Stimulated activated CD4-positive, alpha-beta T cell treated with anti-CD3 and anti-CD28 coated beads, TNF-alpha, amount 100 ng/mL, for 4 hours (primary cell): Measurements from ENCODE around the gene CPNE4.
"Not testable (repeated sequence)": the region's sequence is repeated elsewhere in the genome, so short reads cannot be mapped to it uniquely, and the experiment has no call there.

ENCODE experiments used
- DNase-seq, 3 experiments: peaks; one replicate each; pipeline ENCODE4 v3.0.0-alpha.2; 2020; ENCODE audit warnings: low read depth in 3 of 3

CPNE4 gene

DNA sequence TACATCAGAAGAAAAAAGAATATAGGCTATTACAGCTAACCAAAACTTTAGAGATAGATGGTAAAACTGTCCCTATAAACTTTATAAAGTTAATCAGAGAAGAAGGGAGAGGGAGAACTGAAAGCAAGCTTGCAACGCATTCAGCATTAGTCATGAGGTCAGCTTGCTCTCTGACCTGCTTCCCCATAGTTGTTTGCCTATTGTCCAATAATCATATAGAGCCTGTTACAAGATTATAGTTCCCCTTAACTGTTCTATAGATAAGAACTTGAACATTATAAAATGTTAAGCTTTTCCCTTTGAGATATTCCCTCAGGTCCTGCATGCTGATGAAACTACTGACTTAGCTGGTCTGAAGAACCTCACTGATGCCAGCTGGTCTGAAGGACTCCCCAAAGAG lies 74.5 kb downstream of the CPNE4 start:
- DNase-seq, result no peak

DNA sequence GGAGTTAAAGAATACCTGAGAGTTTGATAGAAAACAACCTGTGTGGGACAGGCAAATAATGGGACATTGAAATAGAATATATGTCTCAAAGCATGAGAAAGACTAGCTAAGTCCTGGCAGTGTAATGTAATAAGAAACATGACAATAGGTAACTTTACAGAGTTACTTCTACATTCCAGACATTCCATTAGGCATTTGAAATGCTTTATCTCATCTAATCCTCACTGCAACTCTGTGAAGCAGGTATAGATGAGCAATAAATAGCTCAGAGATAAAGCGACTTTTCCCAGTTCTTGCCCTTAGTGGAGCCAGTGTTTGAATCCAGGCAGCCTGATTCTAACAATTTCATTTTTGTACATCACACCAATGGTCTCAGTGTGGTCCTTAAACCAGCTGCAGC lies 76.8 kb downstream of the CPNE4 start:
- DNase-seq, result no peak

- DNase-seq, result no peak
Observed at GRCh38 chr3:131957511-131957910, 77.3 kb downstream of the CPNE4 start.

DNA sequence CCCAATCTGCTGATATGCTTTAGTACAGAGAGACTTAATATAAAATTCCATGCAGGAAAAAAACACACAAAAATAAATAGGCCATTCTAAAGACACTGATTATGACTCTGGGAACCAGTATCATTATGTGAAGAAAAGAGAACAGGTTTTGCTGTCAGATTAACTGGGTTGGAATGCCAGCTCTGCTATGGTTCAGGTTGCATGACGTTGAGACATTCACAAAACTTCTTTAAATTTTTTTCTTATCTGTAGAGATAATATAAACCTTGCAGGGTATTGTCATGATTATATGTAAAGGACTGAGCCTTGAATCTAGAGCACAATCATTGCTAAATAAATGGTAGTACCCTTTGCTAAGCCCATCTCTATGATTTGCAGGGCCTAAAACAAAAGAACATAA lies 86.0 kb downstream of the CPNE4 start:
- no peak for DNase-seq

DNA sequence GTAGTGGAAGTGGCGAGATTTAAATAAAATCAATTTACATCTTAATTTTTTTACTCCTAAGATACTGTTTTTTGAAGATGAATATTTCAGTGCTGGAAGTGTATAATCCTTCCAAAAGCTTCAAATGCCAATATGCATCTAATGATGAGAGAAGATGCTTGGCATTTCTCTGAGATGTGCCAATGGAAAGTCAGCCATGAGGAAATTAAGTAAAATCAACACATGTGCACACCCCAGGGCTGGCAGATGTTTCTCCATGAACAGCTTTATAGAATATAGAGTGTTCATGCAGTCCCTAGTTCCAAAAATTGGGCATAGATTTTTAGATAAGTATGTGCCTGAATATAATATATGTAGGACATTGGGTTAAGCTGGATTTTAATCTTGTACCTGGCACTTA lies 90.1 kb downstream of the CPNE4 start:
- DNase-seq, result no peak

DNA sequence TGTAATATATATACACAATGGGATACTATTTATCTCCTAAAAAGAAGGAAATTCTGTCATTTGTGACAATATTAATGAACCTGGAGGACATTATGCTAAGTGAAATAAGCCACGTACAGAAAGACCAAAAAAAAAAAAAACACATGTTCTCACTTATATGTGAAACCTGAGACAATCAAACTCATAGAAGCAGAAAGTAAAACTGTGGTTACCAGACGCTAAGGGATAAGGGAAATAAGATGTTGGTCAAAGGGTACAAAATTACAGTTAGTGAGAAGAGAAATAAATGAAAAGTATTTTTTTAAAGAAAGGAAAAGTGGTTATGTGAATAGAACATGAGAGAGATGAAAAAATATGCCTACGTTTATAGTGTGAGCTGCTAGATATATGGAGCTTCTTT lies 101.1 kb downstream of the CPNE4 start:
- DNase-seq, result no peak

DNA sequence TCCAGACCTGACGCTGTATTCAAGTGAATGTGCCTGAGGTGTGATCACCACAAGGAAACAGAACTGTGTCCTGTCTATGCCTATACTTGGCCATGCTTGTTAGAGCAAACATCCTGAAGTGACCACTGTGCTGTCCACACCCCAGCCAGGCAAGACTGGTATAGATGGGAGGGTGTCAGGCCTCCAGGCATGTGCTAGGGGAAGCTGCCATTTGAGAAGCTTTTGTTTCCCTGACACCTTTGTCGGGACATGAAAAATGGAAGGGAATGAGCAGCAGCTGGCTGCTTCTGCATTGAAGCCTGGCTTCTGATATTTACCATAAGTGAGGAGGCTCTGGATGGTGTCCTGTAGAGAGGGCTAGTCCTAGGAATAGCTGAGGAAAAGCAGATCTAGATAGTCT lies 106.2 kb downstream of the CPNE4 start:
- DNase-seq, result no peak

GRCh38 chr3:131925571-131925970 lies 109.2 kb downstream of the CPNE4 start:
- no peak for DNase-seq

DNA sequence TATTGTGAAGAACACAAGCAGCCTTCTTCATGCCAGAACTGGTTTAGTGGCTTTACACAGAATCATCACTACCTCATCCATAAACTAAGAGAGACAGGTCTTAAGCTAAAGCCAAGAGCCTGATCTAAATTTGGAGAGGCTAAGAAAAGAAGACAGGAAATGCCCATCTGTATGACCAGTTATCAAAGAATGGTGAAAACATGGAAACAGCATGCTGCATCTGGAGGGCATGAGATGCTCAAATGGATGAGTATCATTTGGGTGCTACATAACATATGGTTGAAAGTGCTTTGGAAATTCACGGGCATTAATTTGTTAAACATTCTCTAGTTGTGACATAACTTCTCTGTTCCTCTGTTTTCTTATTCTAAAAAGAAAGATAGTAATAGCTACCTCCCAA lies 112.5 kb downstream of the CPNE4 start:
- DNase-seq, result no peak

DNA sequence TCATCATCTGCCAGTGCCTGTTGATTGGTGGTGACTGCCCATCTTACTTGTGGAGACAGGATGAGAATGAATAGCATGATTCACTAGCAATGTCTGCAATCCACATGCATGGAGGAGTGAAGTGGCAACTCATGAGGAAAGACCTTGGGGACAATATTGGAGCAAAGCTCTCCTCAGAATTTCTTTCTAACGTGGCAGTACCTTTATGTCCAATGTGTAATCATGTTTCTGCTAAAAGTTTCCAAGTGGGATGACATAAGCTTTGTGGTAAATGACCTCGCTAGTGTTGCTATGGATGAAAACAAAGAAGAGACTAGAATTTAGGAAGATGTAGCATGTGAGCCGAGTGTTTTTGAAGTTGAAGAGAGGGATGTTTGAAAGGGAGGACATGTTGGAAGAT lies 117.8 kb downstream of the CPNE4 start:
- no peak for DNase-seq

GRCh38 chr3:131914090-131914691 lies 120.6 kb downstream of the CPNE4 start:
- DNase-seq, result no peak

DNA sequence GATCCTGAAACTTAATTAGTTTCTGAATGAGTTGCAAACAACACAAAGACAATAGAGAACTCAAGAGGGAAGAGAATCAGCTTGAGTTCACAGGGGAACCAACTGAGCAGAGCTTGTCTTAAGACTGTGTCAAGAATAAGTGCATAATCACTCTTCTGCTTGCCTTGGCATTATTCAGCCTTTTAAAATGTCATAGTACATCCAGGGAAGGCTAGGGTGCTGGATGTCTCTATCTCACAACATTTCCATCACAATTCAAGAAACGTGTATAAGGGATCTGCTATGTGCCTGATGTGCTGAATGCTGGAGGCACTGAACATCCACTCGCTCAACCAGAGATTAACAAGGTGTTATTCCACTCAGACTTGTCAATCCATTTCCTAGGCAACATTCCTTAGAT lies 122.6 kb downstream of the CPNE4 start:
- DNase-seq, result no peak

DNA sequence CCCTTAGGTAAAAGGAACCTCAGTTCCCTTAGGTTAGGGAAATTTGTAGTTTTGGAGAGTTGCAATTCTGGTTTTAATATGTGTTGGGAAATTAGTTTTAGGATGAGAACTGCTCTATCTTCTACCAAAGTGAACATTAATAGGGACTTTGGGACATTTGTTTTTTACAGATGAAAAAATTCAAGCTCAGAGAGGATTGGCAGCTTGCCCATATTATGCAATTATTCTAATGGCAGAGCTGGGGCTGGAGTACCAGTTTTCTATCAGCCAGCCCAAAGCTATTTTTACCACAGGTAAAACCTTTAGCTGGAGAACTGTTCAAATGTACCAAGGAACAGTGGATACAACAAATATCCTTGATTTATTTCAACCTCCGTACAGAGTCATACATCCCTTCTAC lies 127.0 kb downstream of the CPNE4 start:
- no peak for DNase-seq

- DNase-seq, result no peak
Observed at GRCh38 chr3:131903988-131904415, 130.8 kb downstream of the CPNE4 start.

GRCh38 chr3:131901686-131902085 lies 133.1 kb downstream of the CPNE4 start:
- DNase-seq, result no peak

GRCh38 chr3:131900891-131901290 lies 133.9 kb downstream of the CPNE4 start:
- DNase-seq, result no peak

DNA sequence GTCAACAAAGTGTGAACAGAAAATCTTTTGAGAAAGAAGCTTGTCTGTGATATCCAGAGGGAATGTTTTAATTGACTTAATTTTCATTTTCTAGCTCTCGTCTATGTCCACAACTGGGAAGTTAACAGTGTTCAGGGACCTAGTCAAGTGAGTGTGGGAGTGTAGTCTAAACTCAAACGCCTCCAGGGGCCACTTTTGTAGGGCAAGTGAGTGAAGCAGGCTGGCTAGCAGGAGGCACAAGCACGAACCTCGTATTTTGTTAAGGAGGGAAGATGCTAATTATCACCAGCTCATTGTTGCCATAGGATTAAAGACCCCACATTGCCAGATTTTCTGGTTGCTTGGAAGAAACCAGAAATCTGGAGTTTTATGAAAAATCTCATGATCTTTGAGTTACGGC lies 135.8 kb downstream of the CPNE4 start:
- no peak for DNase-seq

GRCh38 chr3:131898346-131898745 lies 136.5 kb downstream of the CPNE4 start:
- DNase-seq, result no peak

DNA sequence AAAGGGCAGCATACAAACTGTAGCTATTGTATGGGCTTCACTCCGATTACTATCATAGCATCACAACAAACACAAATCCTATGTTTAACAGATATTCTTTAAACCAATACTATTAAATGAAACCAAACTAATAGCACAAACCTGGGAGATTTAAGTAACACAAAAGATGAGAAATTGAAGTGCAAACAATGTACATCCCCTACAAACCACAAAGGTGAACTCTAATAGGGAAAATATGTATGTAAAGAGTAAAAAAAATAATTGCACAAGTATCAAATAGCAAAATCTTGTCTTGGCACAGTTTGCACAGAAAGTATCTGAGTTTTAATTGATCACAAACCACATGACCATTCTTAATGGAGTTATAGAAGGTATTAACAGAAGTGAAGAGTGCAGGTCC lies 138.5 kb downstream of the CPNE4 start:
- DNase-seq, result no peak

GRCh38 chr3:131895766-131896165 lies 139.0 kb downstream of the CPNE4 start:
- DNase-seq, result no peak

DNA sequence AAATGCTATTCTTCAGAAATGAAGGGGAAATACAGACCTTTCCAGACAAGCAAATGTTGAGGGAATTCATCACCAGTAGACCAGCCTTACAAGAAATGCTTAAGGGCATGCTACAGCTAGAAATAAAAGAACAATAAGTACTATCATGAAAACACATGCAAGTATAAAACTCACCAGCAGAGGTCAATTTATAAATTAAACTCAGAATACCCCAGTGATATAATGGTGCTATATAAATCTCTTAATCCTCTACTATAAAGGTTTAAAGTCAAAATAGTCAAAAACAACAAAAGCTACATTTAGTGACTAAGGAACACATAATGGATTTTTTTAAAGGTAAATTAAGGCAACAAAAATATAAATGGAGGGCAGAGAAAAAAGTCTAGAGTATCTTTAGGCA lies 142.5 kb downstream of the CPNE4 start:
- DNase-seq, result no peak

DNA sequence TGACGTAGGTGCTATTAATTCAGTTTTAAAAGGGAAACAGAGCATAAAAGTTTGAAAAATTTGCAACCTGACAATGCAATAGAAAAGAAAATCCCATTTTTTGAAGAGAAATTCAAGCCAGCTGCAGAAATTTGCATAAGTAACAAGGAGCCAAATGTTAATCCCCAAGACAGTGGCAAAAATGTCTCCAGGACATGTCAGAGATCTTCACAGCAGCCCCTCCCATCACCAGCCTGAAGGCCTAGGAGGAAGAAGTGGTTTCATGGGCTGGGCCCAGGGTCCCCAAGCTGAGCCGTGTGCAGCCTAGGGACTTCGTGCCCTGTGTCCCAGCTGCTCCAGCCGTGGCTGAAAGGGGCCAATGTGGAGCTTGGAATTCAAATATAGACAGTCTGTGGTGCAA lies 148.9 kb downstream of the CPNE4 start:
- DNase-seq, result not testable (repeated sequence)

DNA sequence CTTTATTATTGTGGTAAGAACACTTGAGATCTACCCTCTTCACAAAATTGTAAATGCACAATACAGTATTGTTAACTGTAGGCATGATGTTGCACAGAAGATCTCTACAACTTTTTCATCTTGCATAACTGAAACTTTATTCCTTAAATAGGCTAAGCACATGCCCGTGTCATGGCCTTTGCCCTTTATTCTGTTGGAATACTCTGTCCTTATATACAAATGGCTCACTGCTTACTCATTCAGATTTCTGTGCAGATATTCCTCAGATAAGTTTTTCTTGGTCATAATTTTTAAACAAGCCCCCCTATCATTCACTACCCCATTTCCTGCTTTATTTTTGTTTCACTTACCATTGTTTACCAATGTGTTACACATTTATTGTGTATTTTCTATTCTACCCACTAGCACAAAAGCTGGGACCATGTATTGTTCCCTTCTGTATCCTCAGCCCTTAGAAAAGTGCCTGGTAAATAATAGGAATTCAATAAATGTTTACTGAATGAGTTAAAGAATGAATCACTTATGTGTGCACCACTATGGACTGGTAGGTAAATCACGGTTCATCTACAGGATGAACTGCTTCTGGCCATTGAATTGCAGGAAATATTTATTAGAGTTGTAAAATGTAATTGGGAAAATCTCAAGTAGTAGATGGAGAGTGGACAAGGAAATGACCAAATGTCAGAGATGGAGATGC lies 151.0 kb downstream of the CPNE4 start:
- DNase-seq, result no peak

- DNase-seq, result no peak
Observed at GRCh38 chr3:131883086-131883485, 151.7 kb downstream of the CPNE4 start.
